Measurements from ENCODE around the gene MUC20.

GRCh38 chr3:195762611-195763010 lies 41.8 kb downstream of the MUC20 start:
- TF ChIP-seq, protein P1, sequence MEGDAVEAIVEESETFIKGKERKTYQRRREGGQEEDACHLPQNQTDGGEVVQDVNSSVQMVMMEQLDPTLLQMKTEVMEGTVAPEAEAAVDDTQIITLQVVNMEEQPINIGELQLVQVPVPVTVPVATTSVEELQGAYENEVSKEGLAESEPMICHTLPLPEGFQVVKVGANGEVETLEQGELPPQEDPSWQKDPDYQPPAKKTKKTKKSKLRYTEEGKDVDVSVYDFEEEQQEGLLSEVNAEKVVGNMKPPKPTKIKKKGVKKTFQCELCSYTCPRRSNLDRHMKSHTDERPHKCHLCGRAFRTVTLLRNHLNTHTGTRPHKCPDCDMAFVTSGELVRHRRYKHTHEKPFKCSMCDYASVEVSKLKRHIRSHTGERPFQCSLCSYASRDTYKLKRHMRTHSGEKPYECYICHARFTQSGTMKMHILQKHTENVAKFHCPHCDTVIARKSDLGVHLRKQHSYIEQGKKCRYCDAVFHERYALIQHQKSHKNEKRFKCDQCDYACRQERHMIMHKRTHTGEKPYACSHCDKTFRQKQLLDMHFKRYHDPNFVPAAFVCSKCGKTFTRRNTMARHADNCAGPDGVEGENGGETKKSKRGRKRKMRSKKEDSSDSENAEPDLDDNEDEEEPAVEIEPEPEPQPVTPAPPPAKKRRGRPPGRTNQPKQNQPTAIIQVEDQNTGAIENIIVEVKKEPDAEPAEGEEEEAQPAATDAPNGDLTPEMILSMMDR (IDR thresholded peaks at IDR 0.05): no peak
- TF ChIP-seq EZH2 (IDR thresholded peaks at IDR 0.05): no peak
- TF ChIP-seq EZH2phosphoT487 (IDR thresholded peaks at IDR 0.05): no peak
